ENCODE measurements around the gene SLCO2B1.

Gene SLCO2B1

GRCh38 chr11:75244052-75244814, 93.3 kb downstream of the SLCO2B1 start:
- H3K9me3 ChIP-seq (ENCODE audit: control insufficient read depth, insufficient read depth, low read length): no peaks in the 10 kb centered on the region

GRCh38 chr11:75245356-75246005, 94.6 kb downstream of the SLCO2B1 start:
- no peaks in the 10 kb centered on the region for H3K36me3 ChIP-seq (ENCODE audit: insufficient read depth, low read length)
- H3K9ac ChIP-seq (ENCODE audit: low read depth, low read length): no peak overlapping the region
- no peaks in the 10 kb centered on the region for H3K9me3 ChIP-seq (ENCODE audit: control insufficient read depth, insufficient read depth, low read length)
- H3K4me1 ChIP-seq (ENCODE audit: insufficient read depth, low read length): 0 out of 2 replicates have a peak, but pooled peaks cover 4% of the 10 kb centered on the region

More at GRCh38 chr11:75244052-75244814, 93.3 kb downstream of the SLCO2B1 start:
- H3K9ac ChIP-seq (ENCODE audit: low read depth, low read length): no peak overlapping the region
- H3K4me1 ChIP-seq (ENCODE audit: insufficient read depth, low read length): peaks cover 11% of the 10 kb centered on the region
- H3K36me3 ChIP-seq (ENCODE audit: insufficient read depth, low read length): no peaks in the 10 kb centered on the region

GRCh38 chr11:75246006-75246670, 95.2 kb downstream of the SLCO2B1 start:
- H3K36me3 ChIP-seq (ENCODE audit: insufficient read depth, low read length): no peaks in the 10 kb centered on the region
- H3K9me3 ChIP-seq (ENCODE audit: control insufficient read depth, insufficient read depth, low read length): no peaks in the 10 kb centered on the region
- H3K9ac ChIP-seq (ENCODE audit: low read depth, low read length): no peak overlapping the region
- H3K4me1 ChIP-seq (ENCODE audit: insufficient read depth, low read length): 0 out of 2 replicates have a peak, but pooled peaks cover 4% of the 10 kb centered on the region

GRCh38 chr11:75246671-75247350, 95.9 kb downstream of the SLCO2B1 start:
- H3K9me3 ChIP-seq (ENCODE audit: control insufficient read depth, insufficient read depth, low read length): peaks cover 2% of the 10 kb centered on the region; the same call in 1 of the 2 replicates
- H3K36me3 ChIP-seq (ENCODE audit: insufficient read depth, low read length): no peaks in the 10 kb centered on the region
- no peak overlapping the region for H3K9ac ChIP-seq (ENCODE audit: low read depth, low read length)
- H3K4me1 ChIP-seq (ENCODE audit: insufficient read depth, low read length): 0 out of 2 replicates have a peak, but pooled peaks cover 4% of the 10 kb centered on the region

GRCh38 chr11:75248924-75249256, 98.0 kb downstream of the SLCO2B1 start:
- 0 out of 2 replicates have a peak, but pooled peaks cover 4% of the 10 kb centered on the region for H3K4me1 ChIP-seq (ENCODE audit: insufficient read depth, low read length)
- peaks cover 3% of the 10 kb centered on the region; the same call in 1 of the 2 replicates for H3K9me3 ChIP-seq (ENCODE audit: control insufficient read depth, insufficient read depth, low read length)
- no peak overlapping the region for H3K9ac ChIP-seq (ENCODE audit: low read depth, low read length)
- no peaks in the 10 kb centered on the region for H3K36me3 ChIP-seq (ENCODE audit: insufficient read depth, low read length)

- Histone ChIP-seq H3K4me1 (ENCODE audit: insufficient read depth, low read length) (0 out of 2 replicates have a peak, but pooled peaks cover 4% of the 10 kb centered on the region), H3K9me3 (ENCODE audit: control insufficient read depth, insufficient read depth, low read length) (peaks cover 3% of the 10 kb centered on the region), H3K9ac (ENCODE audit: low read depth, low read length) (no peak overlapping the region), H3K36me3 (ENCODE audit: insufficient read depth, low read length) (no peaks in the 10 kb centered on the region)
Observed at GRCh38 chr11:75249704-75250103, 98.8 kb downstream of the SLCO2B1 start.

GRCh38 chr11:75254326-75254725, 103.4 kb downstream of the SLCO2B1 start:
- Histone ChIP-seq H3K36me3 (ENCODE audit: insufficient read depth, low read length) (no peaks in the 10 kb centered on the region), H3K4me1 (ENCODE audit: insufficient read depth, low read length) (no peaks in the 10 kb centered on the region), H3K9me3 (ENCODE audit: control insufficient read depth, insufficient read depth, low read length) (peaks cover 3% of the 10 kb centered on the region), H3K9ac (ENCODE audit: low read depth, low read length) (no peak overlapping the region)
